Activated naive CD4-positive, alpha-beta T cell treated with anti-CD3 and anti-CD28 coated beads, Interleukin-2, amount 50 U/mL, for 72 hours (primary cell): ENCODE data around the gene PRODH. TPM values are rescaled to one million over a fixed set of nuclear protein-coding genes. Genes with fewer than 3 reads are reported as not detected.
"Not testable (repeated sequence)": the region's sequence is repeated elsewhere in the genome, so short reads cannot be mapped to it uniquely, and the experiment has no call there.

ENCODE experiments used
- ATAC-seq, 2 donors: fragments of 150-1000 bp; cut with Tn5 transposase; 2 replicates each; pipeline ENCODE4 v1.10.0; 2021; ENCODE audit warnings: mild to moderate bottlenecking in 2 of 2, moderate library complexity in 2 of 2
- DNase-seq, 2 donors: peaks; one replicate each; pipeline ENCODE4 v3.0.0; 2021 to 2022; ENCODE audit warnings: low spot score in 2 of 2
- H3K27ac Mint-ChIP-seq, 2 donors: one replicate each; pipeline ENCODE4 v1.8.0; 2022; ENCODE audit warnings: mild to moderate bottlenecking in 2 of 2, mixed read lengths in 2 of 2
- H3K36me3 Mint-ChIP-seq, 2 donors: one replicate each; pipeline ENCODE4 v1.8.0; 2022; ENCODE audit warnings: mixed read lengths in 2 of 2
- H3K9me3 Mint-ChIP-seq, 2 donors: one replicate each; pipeline ENCODE4 v1.8.0; 2022; ENCODE audit warnings: mixed read lengths in 2 of 2
- total RNA-seq, 2 donors: library from RNA; stranded (reverse); gene quantifications; one replicate each; pipeline ENCODE4 v1.2.3, GENCODE V29; 2022

Gene PRODH
- total RNA-seq, 2 donors from 2014 or later = 0.45 TPM; not detected in 1

DNA sequence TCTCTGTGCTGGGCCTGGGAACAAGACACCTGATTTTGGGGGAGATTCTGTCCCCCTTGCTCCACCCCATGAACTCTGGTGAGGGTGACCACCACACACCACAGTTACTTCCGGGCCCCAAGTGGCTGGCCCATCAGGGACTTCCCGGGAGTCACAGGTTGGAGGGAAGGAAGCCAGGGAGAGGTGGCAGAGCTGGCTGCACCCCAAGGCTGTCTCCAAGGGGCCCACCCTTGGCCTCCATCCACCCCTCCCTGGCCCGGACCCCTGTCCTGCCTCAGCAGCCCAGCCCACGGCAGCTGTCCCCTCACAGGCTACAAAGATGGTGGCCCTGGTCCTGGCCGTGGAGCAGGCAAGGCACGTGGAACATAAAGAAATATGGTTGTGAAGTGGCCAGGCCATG lies 23.2 kb upstream of the PRODH start:
- not testable (repeated sequence) for H3K36me3 Mint-ChIP-seq, H3K9me3 Mint-ChIP-seq, ATAC-seq, H3K27ac Mint-ChIP-seq
- DNase-seq = peak in 1 of 2 donors; percentile 52

DNA sequence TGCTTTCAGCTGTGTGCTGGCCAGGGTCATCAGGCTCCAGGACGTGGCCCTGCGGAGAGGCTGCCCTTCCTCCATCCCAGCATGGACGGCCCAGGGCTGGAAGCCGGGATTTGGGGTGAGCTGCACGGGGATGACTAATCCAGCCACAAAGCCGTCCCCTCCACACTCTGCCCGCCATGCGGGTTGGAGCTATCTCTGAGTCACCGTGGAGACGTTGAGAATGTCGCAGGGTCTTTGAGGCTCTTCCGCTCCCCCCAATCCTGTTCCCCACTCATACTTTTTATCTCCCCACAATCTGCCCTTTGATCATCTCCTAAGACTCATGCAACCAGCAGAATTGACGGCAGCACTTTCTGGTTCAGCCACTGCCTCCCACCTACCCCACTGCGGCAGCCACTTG lies 22.6 kb upstream of the PRODH start:
- not testable (repeated sequence) for H3K27ac Mint-ChIP-seq, H3K36me3 Mint-ChIP-seq, H3K9me3 Mint-ChIP-seq
- peak in 1 of 2 donors; percentile 56 for DNase-seq
- ATAC-seq = peak in 1 of 2 donors; percentile 73

DNA sequence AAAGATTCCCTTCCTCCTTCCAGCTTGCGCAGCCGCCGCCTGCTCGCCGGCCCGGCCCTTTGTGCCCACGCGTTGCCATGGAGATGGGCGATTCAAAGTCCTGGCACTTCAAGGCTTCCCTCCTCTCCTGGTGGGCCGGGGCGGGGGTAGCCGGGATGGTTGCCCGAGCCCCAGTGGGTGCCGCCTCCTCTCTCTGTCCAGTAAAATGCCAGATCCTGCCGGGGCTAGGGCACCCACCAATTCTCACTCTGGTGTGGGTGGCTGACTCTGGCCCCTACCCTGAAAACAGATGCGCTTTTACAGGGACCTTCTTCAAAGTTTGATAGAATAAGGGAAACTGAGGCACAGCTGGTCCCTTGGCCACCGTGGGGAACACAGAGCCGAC lies 22.2 kb upstream of the PRODH start:
- H3K9me3 Mint-ChIP-seq, H3K36me3 Mint-ChIP-seq, DNase-seq, ATAC-seq, H3K27ac Mint-ChIP-seq: not testable (repeated sequence)

DNA sequence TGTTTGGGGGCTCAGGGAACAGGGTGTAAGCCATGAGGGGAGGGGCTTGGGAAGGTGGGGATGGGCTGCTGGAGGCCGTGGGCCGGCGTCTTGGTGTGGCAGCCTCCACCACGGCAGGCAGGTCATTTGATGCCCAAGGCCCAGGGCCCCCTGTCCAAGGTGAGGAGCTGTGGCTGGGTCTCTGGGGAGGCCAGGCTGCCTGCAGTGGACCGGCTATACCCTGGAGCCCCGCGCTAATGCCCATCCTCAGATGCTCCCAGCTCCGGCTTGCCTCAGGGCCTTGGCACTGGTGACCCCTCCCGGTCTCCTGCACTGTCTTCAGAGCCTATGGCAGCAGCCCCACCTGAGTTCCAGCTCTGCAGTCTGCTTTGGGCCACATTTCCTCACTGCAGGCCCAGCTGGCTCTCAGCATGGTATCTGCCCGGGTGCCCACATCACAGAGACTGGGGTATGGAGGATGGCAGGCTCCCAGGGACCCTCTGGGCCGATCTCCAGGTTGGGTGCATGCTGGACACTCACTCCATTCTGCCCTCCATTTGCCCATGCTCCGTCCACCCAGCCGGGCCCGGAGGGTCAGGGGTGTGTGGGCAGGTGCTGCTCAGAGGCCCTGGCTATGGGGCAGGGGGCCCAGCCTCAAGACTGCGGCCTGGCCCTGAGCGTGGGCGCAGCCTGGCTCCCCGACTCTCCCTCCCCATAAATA lies 21.7 kb upstream of the PRODH start:
- ATAC-seq, H3K27ac Mint-ChIP-seq, H3K9me3 Mint-ChIP-seq, H3K36me3 Mint-ChIP-seq: not testable (repeated sequence)
- peak in 1 of 2 donors; percentile 53 for DNase-seq

DNA sequence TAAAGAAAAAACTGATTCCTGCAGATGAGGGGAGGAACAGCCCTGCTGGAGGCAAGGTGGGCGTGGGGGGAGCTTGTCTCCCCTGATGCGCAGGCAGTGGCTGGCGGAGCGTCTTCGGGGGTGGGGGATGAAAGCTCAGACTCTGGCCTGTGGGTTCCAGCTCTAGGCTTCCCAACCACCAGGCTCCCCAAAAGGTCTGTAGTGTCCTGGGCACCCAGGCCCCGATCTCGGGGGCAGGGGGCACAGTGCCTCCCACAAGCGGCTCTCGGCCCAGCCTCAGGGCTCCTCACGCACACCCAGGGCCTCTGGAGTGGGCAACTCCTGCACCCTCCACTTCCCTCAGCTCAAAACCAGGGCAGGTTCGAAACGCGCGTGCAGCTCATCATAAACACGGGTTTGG lies 20.9 kb upstream of the PRODH start:
- not testable (repeated sequence) for ATAC-seq, H3K9me3 Mint-ChIP-seq

DNA sequence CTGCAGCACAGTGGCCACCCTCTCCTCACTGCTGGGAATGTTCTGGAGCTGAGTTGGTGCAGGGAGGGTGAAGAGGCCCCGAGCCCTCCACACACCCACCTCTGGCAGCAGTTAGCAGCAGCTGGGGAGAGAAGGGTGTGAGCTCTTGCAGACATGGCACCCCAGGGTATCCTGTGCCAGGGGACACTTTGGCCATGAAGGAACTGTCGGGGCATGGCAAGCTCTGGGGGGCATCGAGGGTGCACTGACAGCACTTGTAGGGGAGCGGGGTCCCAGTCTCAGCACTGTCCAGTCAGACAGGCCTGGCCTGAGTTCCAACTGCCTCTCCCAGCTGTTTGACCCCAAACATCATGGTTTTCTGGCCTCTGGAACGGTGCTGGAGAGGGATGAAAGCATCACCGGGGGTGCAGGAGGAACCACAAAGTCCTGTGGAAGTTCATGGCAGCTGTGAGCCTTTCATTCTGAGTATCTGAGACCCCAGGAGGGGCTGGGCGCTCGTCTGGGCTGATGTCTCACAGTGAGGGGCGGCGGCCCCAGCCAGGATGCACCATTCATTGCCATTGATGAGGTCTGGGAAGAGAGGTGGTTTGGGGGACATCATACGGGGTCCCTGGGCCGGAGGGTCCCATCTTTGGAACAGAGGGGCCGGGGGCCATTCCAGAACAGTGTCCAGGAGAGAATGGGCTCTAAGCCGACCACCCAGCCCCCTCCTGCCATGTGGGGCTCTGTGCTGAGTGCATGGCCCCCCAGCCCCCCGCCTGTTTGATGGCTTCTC lies 20.2 kb upstream of the PRODH start:
- DNase-seq = peak in 1 of 2 donors; percentile 50
- H3K9me3 Mint-ChIP-seq, H3K36me3 Mint-ChIP-seq, ATAC-seq, H3K27ac Mint-ChIP-seq: not testable (repeated sequence)

More for the DNA sequence above, 20.9 kb upstream of the PRODH start:
- not testable (repeated sequence) for H3K36me3 Mint-ChIP-seq, H3K27ac Mint-ChIP-seq
- DNase-seq = peak in 1 of 2 donors; percentile 26

DNA sequence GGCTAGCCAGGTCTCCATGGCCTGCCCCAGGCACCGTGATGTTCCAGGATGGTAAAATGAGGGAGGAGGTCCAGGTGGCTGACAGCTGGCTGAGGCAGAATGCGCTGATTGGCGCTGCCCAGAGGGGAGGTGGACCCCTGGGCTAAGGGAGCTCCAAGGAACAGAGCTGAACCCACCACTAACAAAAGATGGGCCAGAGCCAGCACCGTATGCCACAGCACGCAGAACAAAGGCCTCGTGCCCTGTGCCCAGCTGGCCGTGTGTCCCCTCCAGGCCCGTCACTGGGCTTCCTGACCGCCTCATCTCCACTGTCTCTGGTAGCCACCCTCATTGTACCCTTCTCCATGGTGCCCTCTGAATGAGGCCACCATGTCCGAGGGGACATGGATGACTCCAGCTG lies 19.6 kb upstream of the PRODH start:
- ATAC-seq = no peak
- Mint-ChIP-seq H3K27ac (no peak overlapping the region), H3K9me3 (no peaks in the 10 kb centered on the region), H3K36me3 (no peaks in the 10 kb centered on the region)
- peak in 1 of 2 donors; percentile 50 for DNase-seq

DNA sequence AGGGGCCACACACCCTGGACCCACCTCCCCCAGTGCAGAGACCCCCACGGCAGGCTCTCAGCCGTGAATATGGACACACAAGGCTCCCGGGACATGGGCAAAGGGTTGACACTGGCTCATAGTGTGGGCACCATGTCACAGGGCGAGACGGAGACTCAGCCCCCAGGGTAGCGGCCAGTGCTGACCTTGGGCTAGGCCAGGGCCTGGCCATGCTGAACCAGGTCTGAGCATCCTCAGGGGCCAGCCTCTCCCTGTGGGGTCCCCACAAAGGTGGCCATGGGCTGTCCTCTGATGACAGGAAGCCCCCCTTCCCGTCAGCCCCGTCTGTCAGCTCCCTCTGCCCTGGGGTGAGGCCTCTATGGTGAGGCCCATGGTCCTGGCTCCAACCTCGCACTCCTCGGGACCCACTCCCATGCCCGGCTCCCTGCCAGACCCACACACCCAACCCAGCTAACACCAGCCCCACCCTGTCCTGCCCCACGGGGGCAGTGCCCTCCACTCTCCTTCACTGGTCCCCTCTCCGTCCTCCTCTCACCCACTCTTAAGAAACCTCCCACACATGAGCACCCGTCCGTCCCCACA lies 19.0 kb upstream of the PRODH start:
- Mint-ChIP-seq H3K9me3 (no peaks in the 10 kb centered on the region), H3K27ac (no peak overlapping the region), H3K36me3 (no peaks in the 10 kb centered on the region)
- DNase-seq (peak in 1 of 2 donors; percentile 51), ATAC-seq (no peak)

DNA sequence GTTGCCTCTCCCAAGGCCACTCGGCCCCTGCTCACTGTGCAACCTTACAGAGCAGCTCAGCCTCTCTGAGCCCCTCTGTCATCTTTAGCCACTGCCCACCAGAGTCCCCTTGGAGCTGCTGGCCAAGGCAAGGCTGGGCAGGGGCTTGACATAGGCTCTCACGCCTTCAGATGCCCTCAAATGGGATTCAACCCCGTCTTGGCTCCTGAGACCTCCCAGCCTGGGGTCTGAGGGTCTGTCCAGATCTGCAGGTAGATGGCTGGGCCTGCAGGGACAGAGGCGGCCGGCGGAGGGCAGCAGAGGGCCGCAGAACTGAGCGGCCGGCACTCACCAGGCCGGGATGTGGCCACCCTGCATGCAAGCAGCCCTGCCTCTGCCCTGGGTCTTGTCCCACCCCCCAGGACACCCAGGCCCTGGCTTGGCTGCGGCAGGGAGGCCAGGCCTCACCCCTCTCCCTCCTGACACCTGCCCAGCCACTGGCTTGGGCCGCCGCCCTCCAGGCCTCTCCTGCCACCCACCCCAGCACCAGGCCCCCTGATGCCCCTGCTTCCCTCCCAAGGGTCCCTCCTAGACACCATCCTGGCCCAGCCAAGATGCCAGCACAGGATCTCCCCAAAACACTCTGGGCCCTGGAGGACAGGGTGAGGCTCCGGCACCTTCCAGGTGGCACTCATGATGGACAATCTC lies 18.4 kb upstream of the PRODH start:
- H3K27ac Mint-ChIP-seq, H3K9me3 Mint-ChIP-seq, H3K36me3 Mint-ChIP-seq: not testable (repeated sequence)
- DNase-seq (peak; percentile 53 to 66), ATAC-seq (peak; percentile 71 to 80)

DNA sequence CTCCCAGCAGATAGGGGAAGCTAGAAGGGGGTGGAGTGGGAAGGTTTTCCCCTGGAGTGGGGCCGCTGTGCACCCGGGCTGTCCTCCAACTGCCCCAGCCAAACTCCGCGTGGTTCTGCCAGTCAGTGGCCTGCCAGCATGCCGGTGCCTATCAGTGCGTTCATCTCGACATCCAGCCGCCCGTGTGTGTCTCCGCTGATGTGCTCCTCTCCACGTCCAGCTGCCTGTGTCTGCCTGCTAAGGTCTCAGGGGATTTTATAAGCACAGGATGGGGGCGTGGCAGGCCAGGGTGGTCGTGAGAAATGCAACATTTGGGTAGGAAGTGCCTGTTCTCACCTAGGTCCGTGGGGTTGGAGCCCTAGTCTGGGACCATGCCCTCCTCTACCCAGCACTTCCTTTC lies 17.0 kb upstream of the PRODH start:
- H3K36me3 Mint-ChIP-seq, H3K9me3 Mint-ChIP-seq, ATAC-seq, H3K27ac Mint-ChIP-seq: not testable (repeated sequence)
- peak in 1 of 2 donors; percentile 46 for DNase-seq

DNA sequence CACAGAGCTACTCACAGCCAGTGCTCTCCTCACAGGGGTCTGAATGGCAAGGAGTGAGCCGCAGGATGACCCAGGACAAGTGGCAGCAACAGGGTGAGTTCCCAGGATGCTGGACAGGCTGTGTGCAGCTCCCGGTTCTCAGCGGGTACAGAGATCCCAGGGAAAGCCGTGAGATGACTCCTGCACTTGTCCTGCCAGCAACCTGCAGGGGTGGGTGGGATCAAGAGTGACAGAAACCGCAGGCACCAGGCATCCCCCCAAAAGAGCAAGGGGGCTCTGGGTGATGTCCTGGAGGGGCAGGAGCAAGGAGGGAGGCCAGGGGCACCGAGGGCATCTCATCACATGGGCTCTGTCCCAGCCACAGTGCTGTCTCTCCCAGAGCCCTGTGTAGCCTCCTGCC lies 15.9 kb upstream of the PRODH start:
- no peak overlapping the region for H3K27ac Mint-ChIP-seq
- no peaks in the 10 kb centered on the region for H3K36me3 Mint-ChIP-seq
- no peaks in the 10 kb centered on the region for H3K9me3 Mint-ChIP-seq
- DNase-seq = peak in 1 of 2 donors; percentile 30
- ATAC-seq = no peak

DNA sequence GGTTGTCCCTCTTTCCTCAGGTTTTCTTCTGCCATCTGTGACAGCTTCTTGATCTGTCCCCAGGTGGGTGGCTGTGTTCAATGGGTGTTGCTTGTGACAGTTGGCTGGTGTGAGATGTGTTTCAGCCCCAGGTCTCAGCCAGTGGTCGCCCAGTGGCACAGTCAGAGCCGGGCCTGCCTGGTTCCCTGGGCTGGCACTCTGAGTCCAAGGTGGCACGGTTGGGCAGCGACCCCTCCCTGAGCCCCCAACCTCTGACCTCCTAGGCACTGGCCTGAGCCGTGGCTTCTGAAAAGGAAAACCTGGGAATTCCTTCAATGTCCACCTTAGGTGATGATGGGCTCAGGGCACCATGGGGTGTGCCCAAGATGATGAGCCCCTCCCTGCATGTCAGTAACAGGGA lies 14.0 kb upstream of the PRODH start:
- ATAC-seq (no peak), DNase-seq (peak in 1 of 2 donors; percentile 21)
- Mint-ChIP-seq H3K36me3 (no peaks in the 10 kb centered on the region), H3K9me3 (no peaks in the 10 kb centered on the region), H3K27ac (no peak overlapping the region)

DNA sequence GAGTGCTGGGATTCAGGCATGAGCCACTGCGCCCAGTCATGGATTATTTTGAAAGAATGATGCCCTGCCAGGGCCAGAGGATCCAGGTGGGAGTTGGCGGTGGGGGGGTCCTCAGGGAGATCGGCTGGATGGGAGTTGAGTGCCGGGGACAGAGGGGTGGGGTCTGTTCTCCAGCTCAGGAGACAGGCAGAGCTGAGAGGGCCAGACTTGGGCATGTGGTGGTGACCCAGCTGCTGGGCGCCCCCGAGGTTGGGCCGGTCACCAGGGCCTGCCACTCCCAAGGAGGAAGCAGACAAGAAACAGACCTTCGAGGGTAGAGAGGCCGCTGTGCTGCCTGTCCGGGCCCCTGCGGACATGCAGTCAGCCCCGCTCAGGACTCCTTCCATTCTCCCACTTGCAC lies 11.8 kb upstream of the PRODH start:
- H3K9me3 Mint-ChIP-seq = no peaks in the 10 kb centered on the region
- ATAC-seq = no peak
- H3K36me3 Mint-ChIP-seq = no peaks in the 10 kb centered on the region
- peak in 1 of 2 donors; percentile 43 for DNase-seq
- no peak overlapping the region for H3K27ac Mint-ChIP-seq

DNA sequence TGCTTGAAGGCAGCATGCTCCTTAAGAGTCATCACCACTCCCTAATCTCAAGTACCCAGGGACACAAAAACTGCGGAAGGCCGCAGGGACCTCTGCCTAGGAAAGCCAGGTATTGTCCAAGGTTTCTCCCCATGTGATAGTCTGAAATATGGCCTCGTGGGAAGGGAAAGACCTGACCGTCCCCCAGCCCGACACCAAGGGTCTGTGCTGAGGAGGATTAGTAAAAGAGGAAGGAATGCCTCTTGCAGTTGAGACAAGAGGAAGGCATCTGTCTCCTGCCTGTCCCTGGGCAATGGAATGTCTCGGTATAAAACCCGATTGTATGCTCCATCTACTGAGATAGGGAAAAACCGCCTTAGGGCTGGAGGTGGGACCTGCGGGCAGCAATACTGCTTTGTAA lies 11.0 kb upstream of the PRODH start:
- DNase-seq, H3K9me3 Mint-ChIP-seq, H3K36me3 Mint-ChIP-seq, ATAC-seq, H3K27ac Mint-ChIP-seq: not testable (repeated sequence)

DNA sequence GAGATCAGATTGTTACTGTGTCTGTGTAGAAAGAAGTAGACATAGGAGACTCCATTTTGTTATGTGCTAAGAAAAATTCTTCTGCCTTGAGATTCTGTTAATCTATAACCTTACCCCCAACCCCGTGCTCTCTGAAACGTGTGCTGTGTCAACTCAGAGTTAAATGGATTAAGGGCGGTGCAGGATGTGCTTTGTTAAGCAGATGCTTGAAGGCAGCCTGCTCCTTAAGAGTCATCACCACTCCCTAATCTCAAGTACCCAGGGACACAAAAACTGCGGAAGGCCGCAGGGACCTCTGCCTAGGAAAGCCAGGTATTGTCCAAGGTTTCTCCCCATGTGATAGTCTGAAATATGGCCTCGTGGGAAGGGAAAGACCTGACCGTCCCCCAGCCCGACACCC lies 2.6 kb upstream of the PRODH start:
- H3K27ac Mint-ChIP-seq = not testable (repeated sequence)

DNA sequence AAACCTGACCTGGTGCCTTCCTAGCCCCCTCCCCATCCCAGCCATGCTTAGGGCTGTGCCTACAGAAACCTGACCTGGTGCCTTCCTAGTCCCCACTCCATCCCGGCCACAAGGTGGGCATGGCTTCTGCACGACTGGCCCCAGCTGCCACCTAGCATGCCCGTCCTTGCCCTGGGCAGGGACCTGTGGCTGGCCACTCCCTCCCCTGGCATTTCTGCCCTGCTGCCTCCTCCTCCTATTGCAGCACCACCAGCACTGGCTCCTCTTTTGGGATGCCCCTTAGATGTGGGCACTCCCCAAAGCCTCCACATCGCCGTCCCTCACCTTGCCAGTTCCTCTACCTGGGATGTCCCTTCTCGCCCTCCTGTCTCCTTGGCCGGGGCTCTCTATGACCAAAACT lies 1.4 kb downstream of the PRODH start:
- H3K9me3 Mint-ChIP-seq, H3K36me3 Mint-ChIP-seq, H3K27ac Mint-ChIP-seq, DNase-seq, ATAC-seq: not testable (repeated sequence)

More for the DNA sequence above, 2.6 kb upstream of the PRODH start:
- H3K36me3 Mint-ChIP-seq, H3K9me3 Mint-ChIP-seq, ATAC-seq, DNase-seq: not testable (repeated sequence)

DNA sequence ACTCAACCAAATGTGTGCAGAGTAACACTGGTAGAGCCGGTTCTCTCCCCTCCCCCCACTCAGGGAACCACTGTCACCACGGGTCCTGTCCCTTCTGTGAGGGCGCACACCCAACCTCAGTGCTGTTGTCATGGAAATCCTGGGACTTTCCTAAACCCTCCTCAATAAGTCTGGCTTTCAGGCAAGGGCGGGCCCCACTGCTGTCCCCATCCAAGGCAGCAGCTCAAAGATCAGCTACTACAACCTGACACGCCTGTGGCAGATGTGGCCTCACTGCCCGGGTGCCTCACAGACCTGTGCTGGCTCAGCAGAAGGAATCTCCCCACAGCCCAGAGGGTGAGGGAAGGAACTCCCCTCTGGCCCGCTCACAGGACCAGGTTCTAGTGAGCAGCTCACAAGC lies 2.2 kb downstream of the PRODH start:
- ATAC-seq = peak in 1 of 2 donors; percentile 35
- no peaks in the 10 kb centered on the region for H3K36me3 Mint-ChIP-seq

More for the DNA sequence above, 2.2 kb downstream of the PRODH start:
- no peak overlapping the region for H3K27ac Mint-ChIP-seq
- no peaks in the 10 kb centered on the region for H3K9me3 Mint-ChIP-seq
- no peak for DNase-seq
